ENCODE measurements around the gene CXCL16. TPM values are rescaled to one million over a fixed set of nuclear protein-coding genes. Genes with fewer than 3 reads are reported as not detected.

Gene CXCL16
- total RNA-seq, 1 donor from 2014 or later = 2.2 TPM

DNA sequence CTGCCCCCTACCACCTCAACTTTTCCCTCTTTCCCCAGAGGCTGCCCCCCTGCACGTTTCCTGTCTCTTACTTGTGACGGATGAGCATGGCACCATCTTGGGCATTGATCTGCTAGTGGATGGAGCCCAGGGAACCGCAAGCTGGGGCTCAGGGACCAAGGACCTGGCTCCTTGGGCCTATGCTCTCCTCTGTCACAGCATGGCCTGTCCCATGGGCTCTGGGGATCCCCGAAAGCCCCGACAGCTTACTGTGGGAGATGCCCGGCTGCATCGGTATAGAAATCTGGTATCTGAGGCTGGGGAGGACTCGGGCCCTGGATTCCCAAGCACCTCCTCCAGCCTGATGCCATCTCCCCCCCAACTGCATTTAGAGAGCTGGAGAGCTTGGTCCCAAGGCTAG lies 1.8 kb upstream of the CXCL16 start:
- Histone ChIP-seq H3K79me2 (ENCODE audit: insufficient read depth, low read length) (no peaks in the 10 kb centered on the region), H4K20me1 (ENCODE audit: insufficient read depth, low read length) (no peaks in the 10 kb centered on the region), H2AFZ (ENCODE audit: low read depth, low read length) (no peak overlapping the region), H3K27ac (ENCODE audit: low read depth, low read length) (no peak overlapping the region), H3K4me2 (ENCODE audit: low read length) (no peak overlapping the region), H3K27me3 (ENCODE audit: insufficient read depth, low read length) (peaks cover 48% of the 10 kb centered on the region), H3K9ac (ENCODE audit: low read length) (no peak overlapping the region), H3K36me3 (ENCODE audit: insufficient read depth, low read length) (no peaks in the 10 kb centered on the region), H3K4me3 (ENCODE audit: insufficient read depth, low read depth, low read length) (no peak overlapping the region), H3K9me3 (ENCODE audit: insufficient read depth, low read depth, low read length) (no peaks in the 10 kb centered on the region), H3K4me1 (ENCODE audit: insufficient read depth, low read length) (peaks cover 12% of the 10 kb centered on the region)
- H3K27ac Mint-ChIP-seq (ENCODE audit: unreplicated experiment) = peak overlapping the region; percentile 72
- no peak overlapping the region for H3K4me3 Mint-ChIP-seq (ENCODE audit: unreplicated experiment)
- H3K9me3 Mint-ChIP-seq (ENCODE audit: unreplicated experiment) = peaks cover 2% of the 10 kb centered on the region
- no peak for FAIRE-seq
- peaks cover 9% of the 10 kb centered on the region for H3K36me3 Mint-ChIP-seq (ENCODE audit: low read depth, unreplicated experiment)
- H3K4me1 Mint-ChIP-seq (ENCODE audit: low read depth, unreplicated experiment) = no peaks in the 10 kb centered on the region
- no peak for DNase-seq (ENCODE audit: low read depth)
- TF ChIP-seq EZH2 (IDR thresholded peaks at IDR 0.05; ENCODE audit: insufficient read depth, low read length) = no peak
- TF ChIP-seq, protein P1, sequence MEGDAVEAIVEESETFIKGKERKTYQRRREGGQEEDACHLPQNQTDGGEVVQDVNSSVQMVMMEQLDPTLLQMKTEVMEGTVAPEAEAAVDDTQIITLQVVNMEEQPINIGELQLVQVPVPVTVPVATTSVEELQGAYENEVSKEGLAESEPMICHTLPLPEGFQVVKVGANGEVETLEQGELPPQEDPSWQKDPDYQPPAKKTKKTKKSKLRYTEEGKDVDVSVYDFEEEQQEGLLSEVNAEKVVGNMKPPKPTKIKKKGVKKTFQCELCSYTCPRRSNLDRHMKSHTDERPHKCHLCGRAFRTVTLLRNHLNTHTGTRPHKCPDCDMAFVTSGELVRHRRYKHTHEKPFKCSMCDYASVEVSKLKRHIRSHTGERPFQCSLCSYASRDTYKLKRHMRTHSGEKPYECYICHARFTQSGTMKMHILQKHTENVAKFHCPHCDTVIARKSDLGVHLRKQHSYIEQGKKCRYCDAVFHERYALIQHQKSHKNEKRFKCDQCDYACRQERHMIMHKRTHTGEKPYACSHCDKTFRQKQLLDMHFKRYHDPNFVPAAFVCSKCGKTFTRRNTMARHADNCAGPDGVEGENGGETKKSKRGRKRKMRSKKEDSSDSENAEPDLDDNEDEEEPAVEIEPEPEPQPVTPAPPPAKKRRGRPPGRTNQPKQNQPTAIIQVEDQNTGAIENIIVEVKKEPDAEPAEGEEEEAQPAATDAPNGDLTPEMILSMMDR (IDR thresholded peaks at IDR 0.05; ENCODE audit: insufficient read depth, low read depth, low read length) = no peak
- peaks cover 66% of the 10 kb centered on the region for H3K27me3 Mint-ChIP-seq (ENCODE audit: low read depth, unreplicated experiment)

DNA sequence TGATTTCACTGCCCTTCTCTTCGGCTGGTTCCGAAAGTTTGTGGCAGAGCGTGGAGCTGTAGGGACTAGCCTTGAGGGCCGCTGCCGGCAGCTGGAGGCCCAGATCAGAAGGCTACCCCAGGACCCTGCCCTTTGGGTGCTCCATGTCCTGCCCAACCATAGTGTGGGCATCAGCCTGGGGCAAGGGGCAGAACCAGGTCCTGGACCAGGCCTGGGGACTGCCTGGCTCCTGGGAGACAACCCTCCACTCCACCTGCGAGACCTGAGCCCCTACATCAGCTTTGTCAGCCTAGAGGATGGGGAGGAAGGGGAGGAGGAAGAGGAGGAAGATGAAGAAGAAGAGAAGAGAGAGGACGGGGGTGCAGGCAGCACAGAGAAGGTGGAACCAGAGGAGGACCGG lies 856 bp upstream of the CXCL16 start:
- Mint-ChIP-seq H3K9me3 (ENCODE audit: unreplicated experiment) (no peaks in the 10 kb centered on the region), H3K4me3 (ENCODE audit: unreplicated experiment) (peak overlapping the region; percentile 85), H3K27me3 (ENCODE audit: low read depth, unreplicated experiment) (peaks cover 57% of the 10 kb centered on the region), H3K27ac (ENCODE audit: unreplicated experiment) (no peak overlapping the region), H3K4me1 (ENCODE audit: low read depth, unreplicated experiment) (no peaks in the 10 kb centered on the region), H3K36me3 (ENCODE audit: low read depth, unreplicated experiment) (peaks cover 9% of the 10 kb centered on the region)
- no peaks in the 10 kb centered on the region for H3K9me3 ChIP-seq (ENCODE audit: insufficient read depth, low read depth, low read length)
- no peaks in the 10 kb centered on the region for H3K36me3 ChIP-seq (ENCODE audit: insufficient read depth, low read length)
- peaks cover 44% of the 10 kb centered on the region for H3K27me3 ChIP-seq (ENCODE audit: insufficient read depth, low read length)
- no peak for FAIRE-seq
- no peak overlapping the region for H3K4me3 ChIP-seq (ENCODE audit: insufficient read depth, low read depth, low read length)
- H4K20me1 ChIP-seq (ENCODE audit: insufficient read depth, low read length) = no peaks in the 10 kb centered on the region
- H2AFZ ChIP-seq (ENCODE audit: low read depth, low read length) = no peak overlapping the region
- H3K79me2 ChIP-seq (ENCODE audit: insufficient read depth, low read length) = no peaks in the 10 kb centered on the region
- no peak overlapping the region for H3K27ac ChIP-seq (ENCODE audit: low read depth, low read length)
- no peak for TF ChIP-seq EZH2 (IDR thresholded peaks at IDR 0.05; ENCODE audit: insufficient read depth, low read length)
- TF ChIP-seq, protein P1 (IDR thresholded peaks at IDR 0.05; ENCODE audit: insufficient read depth, low read depth, low read length) = no peak
- DNase-seq (ENCODE audit: low read depth) = no peak
- peaks cover 12% of the 10 kb centered on the region for H3K4me1 ChIP-seq (ENCODE audit: insufficient read depth, low read length)
- no peak overlapping the region for H3K9ac ChIP-seq (ENCODE audit: low read length)
- H3K4me2 ChIP-seq (ENCODE audit: low read length) = no peak overlapping the region

DNA sequence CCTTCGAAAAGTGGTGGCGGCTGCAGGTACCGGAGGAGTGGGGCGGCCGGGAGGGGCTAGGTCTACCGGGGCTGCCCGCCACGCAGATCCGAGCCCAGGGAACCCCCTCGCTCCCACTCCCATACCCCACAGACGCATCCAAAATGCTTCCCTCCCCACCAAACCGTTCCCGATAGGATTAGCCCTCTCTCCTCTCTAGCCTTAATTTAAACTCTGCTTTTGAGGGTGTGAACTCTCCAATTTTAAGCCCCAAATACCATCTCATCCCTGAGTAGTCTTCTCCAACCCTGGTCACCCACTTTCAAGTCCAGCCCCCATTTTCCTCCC lies 260 bp upstream of the CXCL16 start:
- Histone ChIP-seq H3K36me3 (ENCODE audit: insufficient read depth, low read length) (no peaks in the 10 kb centered on the region), H3K9me3 (ENCODE audit: insufficient read depth, low read depth, low read length) (no peaks in the 10 kb centered on the region), H3K9ac (ENCODE audit: low read length) (no peak overlapping the region), H3K4me2 (ENCODE audit: low read length) (peak overlapping the region; percentile 93), H2AFZ (ENCODE audit: low read depth, low read length) (peak overlapping the region; percentile 92), H3K27ac (ENCODE audit: low read depth, low read length) (no peak overlapping the region), H3K4me1 (ENCODE audit: insufficient read depth, low read length) (peaks cover 12% of the 10 kb centered on the region), H4K20me1 (ENCODE audit: insufficient read depth, low read length) (no peaks in the 10 kb centered on the region), H3K4me3 (ENCODE audit: insufficient read depth, low read depth, low read length) (peak overlapping the region; percentile 63), H3K79me2 (ENCODE audit: insufficient read depth, low read length) (no peaks in the 10 kb centered on the region), H3K27me3 (ENCODE audit: insufficient read depth, low read length) (peaks cover 38% of the 10 kb centered on the region)
- Mint-ChIP-seq H3K36me3 (ENCODE audit: low read depth, unreplicated experiment) (peaks cover 9% of the 10 kb centered on the region), H3K27me3 (ENCODE audit: low read depth, unreplicated experiment) (peaks cover 56% of the 10 kb centered on the region), H3K9me3 (ENCODE audit: unreplicated experiment) (no peaks in the 10 kb centered on the region), H3K4me3 (ENCODE audit: unreplicated experiment) (peak overlapping the region; percentile 85), H3K4me1 (ENCODE audit: low read depth, unreplicated experiment) (no peaks in the 10 kb centered on the region), H3K27ac (ENCODE audit: unreplicated experiment) (no peak overlapping the region)
- TF ChIP-seq, protein P1 (IDR thresholded peaks at IDR 0.05; ENCODE audit: insufficient read depth, low read depth, low read length) = no peak
- TF ChIP-seq EZH2 (IDR thresholded peaks at IDR 0.05; ENCODE audit: insufficient read depth, low read length) = no peak
- no peak for DNase-seq (ENCODE audit: low read depth)
- FAIRE-seq = no peak

Measured in astrocyte (in vitro differentiated cells and primary cell).